GM12865 (cell line): ENCODE data around the gene INPP4B.

Experiments
- DNase-seq: peaks from one replicate; pipeline ENCODE4 v3.0.0; 2010; ENCODE audit warnings: low read depth
- H3K4me3 ChIP-seq: 2 replicates; pipeline ENCODE4 v1.5.1; 2011; ENCODE audit warnings: mild to moderate bottlenecking, low read depth, low read length, control low read depth
- TF ChIP-seq, protein P1 (sequence below): IDR thresholded peaks from 2 replicates; pipeline ENCODE4 v1.5.1; 2011; ENCODE audit warnings: low read length, control low read depth, low read depth, inconsistent platforms; ENCODE audit not compliant: insufficient read depth; ENCODE audit errors: missing control alignments

INPP4B gene

GRCh38 chr4:142379277-142380051, 466.6 kb downstream of the INPP4B start:
- DNase-seq, result no peak

GRCh38 chr4:142378179-142378578, 467.9 kb downstream of the INPP4B start:
- TF ChIP-seq, protein P1, sequence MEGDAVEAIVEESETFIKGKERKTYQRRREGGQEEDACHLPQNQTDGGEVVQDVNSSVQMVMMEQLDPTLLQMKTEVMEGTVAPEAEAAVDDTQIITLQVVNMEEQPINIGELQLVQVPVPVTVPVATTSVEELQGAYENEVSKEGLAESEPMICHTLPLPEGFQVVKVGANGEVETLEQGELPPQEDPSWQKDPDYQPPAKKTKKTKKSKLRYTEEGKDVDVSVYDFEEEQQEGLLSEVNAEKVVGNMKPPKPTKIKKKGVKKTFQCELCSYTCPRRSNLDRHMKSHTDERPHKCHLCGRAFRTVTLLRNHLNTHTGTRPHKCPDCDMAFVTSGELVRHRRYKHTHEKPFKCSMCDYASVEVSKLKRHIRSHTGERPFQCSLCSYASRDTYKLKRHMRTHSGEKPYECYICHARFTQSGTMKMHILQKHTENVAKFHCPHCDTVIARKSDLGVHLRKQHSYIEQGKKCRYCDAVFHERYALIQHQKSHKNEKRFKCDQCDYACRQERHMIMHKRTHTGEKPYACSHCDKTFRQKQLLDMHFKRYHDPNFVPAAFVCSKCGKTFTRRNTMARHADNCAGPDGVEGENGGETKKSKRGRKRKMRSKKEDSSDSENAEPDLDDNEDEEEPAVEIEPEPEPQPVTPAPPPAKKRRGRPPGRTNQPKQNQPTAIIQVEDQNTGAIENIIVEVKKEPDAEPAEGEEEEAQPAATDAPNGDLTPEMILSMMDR, result no peak
- no peak for DNase-seq

More at GRCh38 chr4:142379277-142380051, 466.6 kb downstream of the INPP4B start:
- TF ChIP-seq, protein P1, result no peak
- no peak overlapping the region for H3K4me3 ChIP-seq

DNA sequence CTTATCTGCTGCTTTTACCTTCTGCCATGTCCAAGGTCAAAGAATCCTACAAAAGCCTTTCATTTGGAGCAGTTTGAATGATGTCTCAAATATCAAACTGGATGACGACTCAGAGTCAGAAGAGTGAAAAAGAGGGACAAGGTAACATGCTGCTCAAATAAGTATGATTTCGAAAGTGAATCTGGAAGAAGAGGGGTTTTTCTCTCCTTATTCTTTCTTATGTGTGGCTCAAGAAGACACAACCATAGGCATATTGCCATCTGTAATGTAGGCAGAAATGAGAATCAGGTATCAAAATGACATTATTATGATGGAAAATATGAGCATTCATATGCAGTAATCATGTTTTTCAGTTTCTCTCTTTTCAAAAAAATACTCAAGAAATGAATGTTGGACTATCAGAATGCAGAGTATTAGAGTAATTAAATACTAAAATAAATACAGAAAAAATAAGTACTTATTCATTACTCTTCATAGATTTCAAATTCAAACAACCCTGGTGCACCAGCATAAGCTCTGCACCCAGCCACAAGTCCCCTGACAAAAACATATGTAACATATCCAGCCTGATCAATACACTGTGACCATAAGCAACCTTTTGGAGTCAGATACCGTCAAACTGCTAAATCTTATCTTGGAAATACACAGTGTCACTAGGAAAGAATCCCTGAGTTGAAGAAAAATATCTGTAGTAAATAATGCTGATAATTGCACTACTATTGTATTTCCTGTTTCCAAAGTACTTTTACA, 468.6 kb downstream of the INPP4B start:
- H3K4me3 ChIP-seq, result no peak overlapping the region
- peak; percentile 14 for DNase-seq
- TF ChIP-seq, protein P1, result no peak

More at GRCh38 chr4:142378179-142378578, 467.9 kb downstream of the INPP4B start:
- H3K4me3 ChIP-seq, result no peak overlapping the region

DNA sequence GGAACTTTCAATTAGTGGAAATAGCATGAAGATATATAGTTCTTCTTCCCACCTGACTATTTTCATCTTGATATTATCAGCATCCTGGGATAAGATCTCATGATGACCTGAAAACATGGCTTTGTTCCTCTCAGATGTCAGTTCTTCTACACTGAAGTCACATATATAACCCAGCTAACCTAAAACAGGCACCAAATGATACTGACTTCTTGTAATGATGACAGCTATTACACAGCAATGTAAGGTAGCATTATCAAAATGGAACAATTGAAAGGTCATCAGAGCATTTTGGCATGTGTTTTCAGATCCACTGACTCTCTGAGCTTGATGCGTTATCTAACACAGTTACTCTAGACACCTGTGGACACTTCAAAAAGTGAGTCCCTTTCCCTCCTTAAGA, 469.9 kb downstream of the INPP4B start:
- no peak for DNase-seq
- TF ChIP-seq, protein P1, result no peak

GRCh38 chr4:142373610-142374009, 472.5 kb downstream of the INPP4B start:
- TF ChIP-seq, protein P1, result no peak
- no peak overlapping the region for H3K4me3 ChIP-seq
- no peak for DNase-seq

More for the DNA sequence above, 469.9 kb downstream of the INPP4B start:
- no peak overlapping the region for H3K4me3 ChIP-seq

GRCh38 chr4:142372530-142373260, 473.4 kb downstream of the INPP4B start:
- H3K4me3 ChIP-seq, result no peak overlapping the region
- TF ChIP-seq, protein P1, result no peak
- DNase-seq, result no peak
